GM10248 (cell line): ENCODE measurements around the gene SLC38A11.

ENCODE experiments used
- CTCF ChIA-PET: fragments of 300-600 bp; sonication (Branson Sonifier 250); formaldehyde crosslinking; extraction: SDS; loops from one replicate; lab custom pipeline; 2021; ENCODE audit warnings: antibody characterized with exemption; lab: Yijun Ruan, JAX
- POLR2A ChIA-PET: fragments of 350-650 bp; sonication (Branson Sonifier 250); formaldehyde crosslinking; extraction: SDS; loops from one replicate; lab custom pipeline; 2020; ENCODE audit warnings: antibody characterized with exemption; lab: Yijun Ruan, JAX
- DNase-seq: peaks from one replicate; pipeline ENCODE4 v3.0.0; 2012; ENCODE audit errors: extremely low spot score
- TF ChIP-seq, protein P1 (sequence below): IDR thresholded peaks from 2 replicates; pipeline ENCODE4 v1.5.1; 2012; ENCODE audit warnings: mild to moderate bottlenecking, low read depth; ENCODE audit errors: extremely low read depth, missing control alignments, control extremely low read depth

Gene SLC38A11

DNA sequence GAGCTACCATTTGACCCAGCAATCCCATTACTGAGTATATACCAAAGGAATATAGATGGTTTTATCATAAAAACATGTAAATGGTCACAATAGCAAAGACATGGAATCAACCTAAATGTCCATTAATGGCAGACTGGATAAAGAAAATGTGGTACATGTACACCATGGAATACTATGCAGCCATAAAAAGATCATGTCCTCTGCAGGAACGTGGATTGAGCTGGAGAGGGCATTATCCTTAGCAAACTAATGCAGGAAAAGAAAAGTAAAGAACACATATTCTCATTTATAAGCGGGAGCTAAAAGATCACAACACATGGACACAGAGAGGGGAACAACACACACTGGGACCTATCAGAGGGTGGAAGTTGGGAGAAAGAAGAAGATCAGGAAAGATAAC lies 22.9 kb downstream of the SLC38A11 start:
- DNase-seq = no peak
- ChIA-PET CTCF (interaction anchor here (1.5 kb wide), 1 partner anchor 19 kb away, joined by 4 read pairs; no protein-coding TSS in a partner anchor), POLR2A (no interaction called here)
- TF ChIP-seq, protein P1, sequence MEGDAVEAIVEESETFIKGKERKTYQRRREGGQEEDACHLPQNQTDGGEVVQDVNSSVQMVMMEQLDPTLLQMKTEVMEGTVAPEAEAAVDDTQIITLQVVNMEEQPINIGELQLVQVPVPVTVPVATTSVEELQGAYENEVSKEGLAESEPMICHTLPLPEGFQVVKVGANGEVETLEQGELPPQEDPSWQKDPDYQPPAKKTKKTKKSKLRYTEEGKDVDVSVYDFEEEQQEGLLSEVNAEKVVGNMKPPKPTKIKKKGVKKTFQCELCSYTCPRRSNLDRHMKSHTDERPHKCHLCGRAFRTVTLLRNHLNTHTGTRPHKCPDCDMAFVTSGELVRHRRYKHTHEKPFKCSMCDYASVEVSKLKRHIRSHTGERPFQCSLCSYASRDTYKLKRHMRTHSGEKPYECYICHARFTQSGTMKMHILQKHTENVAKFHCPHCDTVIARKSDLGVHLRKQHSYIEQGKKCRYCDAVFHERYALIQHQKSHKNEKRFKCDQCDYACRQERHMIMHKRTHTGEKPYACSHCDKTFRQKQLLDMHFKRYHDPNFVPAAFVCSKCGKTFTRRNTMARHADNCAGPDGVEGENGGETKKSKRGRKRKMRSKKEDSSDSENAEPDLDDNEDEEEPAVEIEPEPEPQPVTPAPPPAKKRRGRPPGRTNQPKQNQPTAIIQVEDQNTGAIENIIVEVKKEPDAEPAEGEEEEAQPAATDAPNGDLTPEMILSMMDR = no peak

DNA sequence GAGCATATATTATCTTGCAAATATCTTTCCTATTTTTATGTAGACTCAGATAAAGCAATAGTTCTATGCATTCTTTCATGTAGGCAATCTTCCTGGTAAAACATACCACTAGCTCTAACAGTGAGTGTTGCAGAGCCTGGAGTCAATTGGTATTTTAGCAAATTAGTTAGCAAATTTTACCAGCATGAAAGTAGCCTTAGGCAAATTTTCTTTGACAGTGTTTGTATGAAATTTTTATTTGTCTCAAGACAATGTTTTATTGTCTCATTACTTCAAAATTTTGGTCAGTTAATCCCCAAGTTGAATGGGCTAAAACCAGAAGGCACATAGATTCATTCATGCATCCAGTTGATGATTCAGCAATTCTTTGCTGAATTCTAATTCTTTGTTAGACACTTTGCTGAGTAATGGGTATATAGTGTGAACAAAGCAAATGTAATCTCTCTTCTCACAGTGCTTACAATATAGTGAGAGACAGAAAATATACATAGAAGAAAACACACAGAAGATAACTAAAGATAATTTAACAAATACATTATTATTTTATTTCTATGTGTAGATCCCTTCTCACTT lies 27.1 kb downstream of the SLC38A11 start:
- TF ChIP-seq, protein P1 = no peak
- ChIA-PET POLR2A (no interaction called here), CTCF (no interaction called here)
- DNase-seq = no peak

DNA sequence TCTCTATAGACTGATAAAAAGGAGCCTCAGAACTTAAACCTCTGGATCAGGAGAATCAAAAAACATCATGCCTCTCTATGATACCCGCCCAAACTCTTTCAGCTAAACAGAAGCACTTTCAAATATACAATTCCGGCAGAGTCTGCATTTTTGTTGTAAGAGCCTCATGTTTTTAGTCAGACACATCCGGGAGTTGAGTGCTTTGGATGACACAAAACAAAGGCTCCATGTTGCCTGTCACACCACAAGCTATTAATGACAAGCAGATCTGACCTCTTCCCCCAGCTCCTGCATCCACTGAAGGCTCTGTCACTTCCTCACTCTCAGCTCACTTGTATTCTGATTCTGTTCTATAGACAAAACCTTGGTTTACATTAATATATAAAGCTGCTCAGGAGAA lies 33.2 kb downstream of the SLC38A11 start:
- DNase-seq = no peak
- POLR2A ChIA-PET = no interaction called here
- TF ChIP-seq, protein P1 = no peak
- CTCF ChIA-PET = interaction anchor here (1.0 to 1.5 kb wide), 2 partner anchors 9 to 31 kb away, joined by 3 to 4 read pairs; no protein-coding TSS in a partner anchor

DNA sequence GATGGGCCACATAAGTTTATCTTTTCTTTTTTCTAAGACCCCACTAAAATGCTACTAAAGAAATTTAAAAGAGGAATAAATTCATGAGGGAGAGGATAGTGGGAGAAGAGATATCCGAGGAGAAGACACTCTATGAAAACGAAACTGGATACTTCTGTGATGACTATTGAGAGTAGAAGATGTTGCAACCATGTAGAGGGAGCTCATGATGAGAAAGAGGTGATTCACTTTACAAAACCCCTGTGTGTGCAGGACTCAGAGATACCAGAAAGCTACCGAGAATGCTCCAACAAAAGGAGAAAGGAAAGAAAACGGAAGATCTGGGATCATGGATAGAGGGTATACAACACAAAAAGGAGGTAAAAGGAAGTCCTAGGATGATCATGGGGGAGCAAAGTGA lies 34.9 kb downstream of the SLC38A11 start:
- ChIA-PET CTCF (interaction anchor here (1.2 kb wide), 1 partner anchor 35 kb away, joined by 3 read pairs; the partner anchor contains the start of gene SLC38A11), POLR2A (no interaction called here)
- DNase-seq = no peak
- TF ChIP-seq, protein P1 = no peak

DNA sequence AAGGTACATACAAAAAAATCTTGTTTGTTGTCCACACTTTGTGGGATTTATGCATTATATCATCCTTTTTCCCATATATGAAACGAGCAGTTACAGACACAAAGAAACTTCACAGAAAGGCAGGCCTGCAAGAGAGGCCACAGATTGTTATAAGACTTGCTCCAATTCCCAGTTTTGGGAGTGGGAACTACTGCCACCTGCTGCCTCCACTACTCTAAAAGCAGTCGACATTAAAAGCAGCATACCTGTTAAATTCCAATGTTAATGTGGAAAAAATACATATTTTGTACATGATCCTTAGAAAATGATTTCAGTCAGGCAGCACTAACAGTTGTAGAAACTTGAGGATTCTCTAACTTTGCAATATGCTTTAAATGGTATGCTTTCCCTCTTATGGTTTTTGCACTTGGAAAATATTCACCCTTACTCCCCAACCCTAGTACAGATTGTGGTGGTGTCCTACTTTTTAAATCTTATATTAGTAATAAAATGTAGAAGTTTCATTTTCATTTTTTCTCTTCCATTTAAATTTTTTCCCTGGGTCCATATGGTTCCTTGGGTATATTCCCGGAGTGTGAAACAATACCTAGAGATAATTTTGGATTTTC lies 37.9 kb downstream of the SLC38A11 start:
- ChIA-PET POLR2A (no interaction called here), CTCF (no interaction called here)
- no peak for DNase-seq
- TF ChIP-seq, protein P1 = no peak

DNA sequence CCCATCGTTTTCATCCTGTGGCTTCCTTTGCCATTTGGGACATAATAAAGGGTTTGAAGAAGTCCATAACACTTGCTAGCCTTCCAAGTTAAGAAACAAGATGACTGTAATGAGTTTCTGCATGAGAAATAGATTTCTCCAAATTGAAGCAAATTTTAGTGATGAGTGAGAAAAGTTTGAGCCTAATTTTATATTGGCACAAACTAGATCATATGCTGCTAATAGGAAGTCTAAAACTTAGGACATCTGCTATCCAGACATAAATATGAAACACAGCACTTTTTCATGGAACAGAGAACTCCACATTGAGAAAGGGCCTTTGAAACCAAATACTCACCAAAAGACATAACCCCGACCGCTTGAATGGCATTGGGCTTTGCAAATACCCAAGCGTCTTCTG lies 39.8 kb downstream of the SLC38A11 start:
- no peak for DNase-seq
- CTCF ChIA-PET = no interaction called here
- POLR2A ChIA-PET = no interaction called here
- TF ChIP-seq, protein P1 = no peak
